CD14-positive monocyte (primary cell): ENCODE measurements around the gene KRTDAP. TPM values are rescaled to one million over a fixed set of nuclear protein-coding genes. Genes with fewer than 3 reads are reported as not detected.

Experiments
- DNase-seq, 3 donors: peaks; one replicate each; pipeline ENCODE4 v3.0.0-alpha.2; 2011 to 2022
- H2AFZ ChIP-seq: 2 replicates; pipeline ENCODE4 v1.6.0; 2012; ENCODE audit warnings: mild to moderate bottlenecking, low read depth, low read length, inconsistent platforms; ENCODE audit not compliant: insufficient read depth, poor library complexity, severe bottlenecking
- H3K27ac ChIP-seq, 2 donors: 1 replicate in 1 of 2; 2 replicates in 1 of 2; pipeline ENCODE4 v1.5.1; 2012 to 2013; ENCODE audit warnings: low read length in 2 of 2, control low read depth in 1 of 2, inconsistent platforms in 1 of 2, low read depth in 1 of 2, mild to moderate bottlenecking in 1 of 2
- H3K27me3 ChIP-seq, 2 donors: one replicate each; pipeline versions ENCODE4 v1.6.0 to v1.6.1; 2011 to 2013; ENCODE audit warnings: low read length in 2 of 2; ENCODE audit not compliant: control insufficient read depth in 2 of 2, insufficient read depth in 2 of 2
- H3K36me3 ChIP-seq, 2 donors: replicated peaks in 1 of 2; 1 replicate in 1 of 2; 2 replicates in 1 of 2; pipeline versions ENCODE4 v1.5.1 to v1.6.1; 2012 to 2013; ENCODE audit warnings: low read length in 2 of 2, control low read depth in 1 of 2, inconsistent platforms in 1 of 2, mild to moderate bottlenecking in 1 of 2; ENCODE audit not compliant: insufficient read depth in 2 of 2, control insufficient read depth in 1 of 2
- H3K4me1 ChIP-seq, 2 donors: 1 replicate in 1 of 2; 2 replicates in 1 of 2; pipeline versions ENCODE4 v1.5.1 to v1.6.1; 2012 to 2013; ENCODE audit warnings: low read length in 2 of 2, control low read depth in 1 of 2, inconsistent platforms in 1 of 2, mild to moderate bottlenecking in 1 of 2, moderate library complexity in 1 of 2; ENCODE audit not compliant: insufficient read depth in 2 of 2, control insufficient read depth in 1 of 2
- H3K4me2 ChIP-seq: replicated peaks from 2 replicates; pipeline ENCODE3; 2012; ENCODE audit warnings: low read length, moderate library complexity, mild to moderate bottlenecking; ENCODE audit not compliant: poor library complexity, severe bottlenecking; ENCODE audit errors: extremely low read depth
- H3K4me3 ChIP-seq, 3 experiments: fragments of 200-600 bp in 1 of 3; sonication (generic) in 1 of 3; replicated peaks in 1 of 3; 1 replicate in 2 of 3; 2 replicates in 1 of 3; pipeline ENCODE4 v1.5.1; 2011 to 2013; ENCODE audit warnings: low read length in 3 of 3, mild to moderate bottlenecking in 3 of 3, control low read depth in 2 of 3, low read depth in 2 of 3, inconsistent platforms in 1 of 3, moderate library complexity in 1 of 3
- H3K79me2 ChIP-seq: 2 replicates; pipeline ENCODE4 v1.6.0; 2012; ENCODE audit warnings: mild to moderate bottlenecking, control low read depth, inconsistent platforms, low read length, moderate library complexity; ENCODE audit not compliant: insufficient read depth
- H3K9ac ChIP-seq: 2 replicates; pipeline ENCODE4 v1.6.0; 2017; ENCODE audit warnings: low read length, mild to moderate bottlenecking; ENCODE audit not compliant: insufficient read depth, poor library complexity, severe bottlenecking
- H3K9me3 ChIP-seq, 2 donors: replicated peaks in 1 of 2; 1 replicate in 1 of 2; 2 replicates in 1 of 2; pipeline versions ENCODE4 v1.5.1 to v1.6.1; 2012 to 2013; ENCODE audit warnings: low read length in 2 of 2, control low read depth in 1 of 2; ENCODE audit not compliant: control insufficient read depth in 1 of 2, insufficient read depth in 1 of 2
- H4K20me1 ChIP-seq: 2 replicates; pipeline ENCODE4 v1.6.0; 2012; ENCODE audit warnings: mild to moderate bottlenecking, low read length, control low read depth, moderate library complexity; ENCODE audit not compliant: insufficient read depth
- H3K27ac Mint-ChIP-seq, 7 donors: one replicate each; pipeline ENCODE4 v1.8.0; 2020; ENCODE audit warnings: mild to moderate bottlenecking in 7 of 7, mixed read lengths in 7 of 7, moderate library complexity in 6 of 7, inconsistent platforms in 2 of 7
- H3K27me3 Mint-ChIP-seq, 3 donors: one replicate each; pipeline ENCODE4 v1.8.0; 2021 to 2022; ENCODE audit warnings: low read depth in 3 of 3, mild to moderate bottlenecking in 3 of 3, mixed read lengths in 3 of 3, moderate library complexity in 3 of 3, inconsistent platforms in 1 of 3
- H3K36me3 Mint-ChIP-seq, 2 donors: one replicate each; pipeline ENCODE4 v1.8.0; 2020; ENCODE audit warnings: mixed read lengths in 2 of 2, inconsistent platforms in 1 of 2, mild to moderate bottlenecking in 1 of 2
- H3K4me1 Mint-ChIP-seq: one replicate; pipeline ENCODE4 v1.8.0; 2020; ENCODE audit warnings: mild to moderate bottlenecking, mixed read lengths
- H3K4me3 Mint-ChIP-seq, 2 donors: one replicate each; pipeline ENCODE4 v1.8.0; 2020; ENCODE audit warnings: mild to moderate bottlenecking in 2 of 2, mixed read lengths in 2 of 2, moderate library complexity in 1 of 2
- H3K9me3 Mint-ChIP-seq, 7 donors: one replicate each; pipeline ENCODE4 v1.8.0; 2020 to 2022; ENCODE audit warnings: mixed read lengths in 7 of 7, mild to moderate bottlenecking in 6 of 7, moderate library complexity in 6 of 7, inconsistent platforms in 2 of 7
- CTCF ChIP-seq: fragments of 200-600 bp; IDR thresholded peaks from one replicate; pipeline ENCODE4 v1.8.0; 2022; ENCODE audit warnings: antibody characterized with exemption, mild to moderate bottlenecking
- WGBS: methylation state at CpG from one replicate; pipeline ENCODE4 v1.1.5; 2013; ENCODE audit warnings: missing lambda C conversion rate; ENCODE audit not compliant: insufficient coverage; 5-methylcytosine and 5-hydroxymethylcytosine counted together
- intact Hi-C, 2 donors: fragments of 100-400 bp; cut with micrococcal nuclease; formaldehyde crosslinking; loops; one replicate each; pipeline versions ENCODE4 v1.15.0 to v1.15.1; 2023
- polyA plus RNA-seq, 3 donors: library from polyadenylated mRNA; depleted of rRNA in 1 of 3; unstranded in 2 of 3; stranded (reverse) in 1 of 3; fragments of 300-500 nt in 2 of 3; fragments of >200 nt in 1 of 3; fragmentation: Illumina TruSeq in 2 of 3; gene quantifications; 1 replicate in 2 of 3; 2 replicates in 1 of 3; pipeline ENCODE4 v1.2.3, GENCODE V29; 2012 to 2021

KRTDAP gene
- polyA plus RNA-seq, 3 donors: not detected

- H3K36me3 ChIP-seq: no peaks in the 10 kb centered on the region
- 94% methylated on average over 2 of the region's 3 CpGs for WGBS
- H2AFZ ChIP-seq: no peak overlapping the region
- intact Hi-C loops: loop anchor here (5.0 to 10.0 kb wide), 2 partner anchors 143 to 226 kb away; partner anchors contain the start of gene FFAR3 (in 1 of the 2)
- H3K4me2 ChIP-seq: no peak overlapping the region
- no peak overlapping the region for H3K9ac ChIP-seq
- H3K27ac Mint-ChIP-seq: no peak overlapping the region
- H3K4me3 ChIP-seq: no peak overlapping the region
- no peaks in the 10 kb centered on the region for H3K79me2 ChIP-seq
- H3K9me3 ChIP-seq: no peaks in the 10 kb centered on the region
- DNase-seq: no peak
- no peaks in the 10 kb centered on the region for H4K20me1 ChIP-seq
- H3K27ac ChIP-seq: no peak overlapping the region
- peaks cover 7 to 10% (median 8%) of the 10 kb centered on the region in 3 donors for H3K27me3 Mint-ChIP-seq
- no peak for TF ChIP-seq CTCF
- peaks cover 7% of the 10 kb centered on the region for H3K4me1 Mint-ChIP-seq
- no peaks in the 10 kb centered on the region for H3K27me3 ChIP-seq
- H3K9me3 Mint-ChIP-seq: peaks cover 0 to 2% (median 0%) of the 10 kb centered on the region in 7 donors
- H3K4me1 ChIP-seq: peaks cover 0 to 5% of the 10 kb centered on the region in 2 donors
- H3K36me3 Mint-ChIP-seq: no peaks in the 10 kb centered on the region
- no peak overlapping the region for H3K4me3 Mint-ChIP-seq
These were observed 8.0 kb upstream of the KRTDAP start for GRCh38 chr19:35498220-35498619.

GRCh38 chr19:35497406-35497805, 7.1 kb upstream of the KRTDAP start:
- Histone ChIP-seq H3K4me2 (no peak overlapping the region), H2AFZ (no peak overlapping the region), H3K79me2 (no peaks in the 10 kb centered on the region), H3K9ac (no peak overlapping the region), H4K20me1 (no peaks in the 10 kb centered on the region), H3K36me3 (no peaks in the 10 kb centered on the region), H3K4me3 (no peak overlapping the region), H3K27ac (no peak overlapping the region), H3K9me3 (no peaks in the 10 kb centered on the region), H3K4me1 (peaks cover 0 to 5% of the 10 kb centered on the region in 2 donors), H3K27me3 (no peaks in the 10 kb centered on the region)
- Mint-ChIP-seq H3K27me3 (peaks cover 4 to 13% (median 6%) of the 10 kb centered on the region in 3 donors), H3K4me3 (no peak overlapping the region), H3K4me1 (peaks cover 7% of the 10 kb centered on the region), H3K36me3 (no peaks in the 10 kb centered on the region), H3K9me3 (peaks cover 0 to 2% (median 0%) of the 10 kb centered on the region in 7 donors), H3K27ac (no peak overlapping the region)
- no peak for DNase-seq
- TF ChIP-seq CTCF: no peak
- 93% methylated on average over 13 of the region's 14 CpGs for WGBS
- intact Hi-C loops: loop anchor here (5.0 to 10.0 kb wide), 2 partner anchors 143 to 225 kb away; partner anchors contain the start of gene FFAR3 (in 1 of the 2)
